DOHH2 (cell line): ENCODE results near the gene TMEM52B.

Source experiments
- EZH2phosphoT487 ChIP-seq: fragments of 200-600 bp; sonication (generic); IDR thresholded peaks from 2 replicates; pipeline ENCODE4 v1.6.1; 2017; ENCODE audit warnings: borderline replicate concordance, mild to moderate bottlenecking, antibody characterized with exemption, low read length, moderate library complexity, mixed read lengths
- TF ChIP-seq, protein P1 (sequence below): fragments of 200-600 bp; sonication (generic); IDR thresholded peaks from one replicate; pipeline ENCODE4 v1.5.1; 2014; ENCODE audit warnings: antibody characterized with exemption, mild to moderate bottlenecking, low read depth, low read length; ENCODE audit not compliant: poor library complexity, severe bottlenecking

DNA sequence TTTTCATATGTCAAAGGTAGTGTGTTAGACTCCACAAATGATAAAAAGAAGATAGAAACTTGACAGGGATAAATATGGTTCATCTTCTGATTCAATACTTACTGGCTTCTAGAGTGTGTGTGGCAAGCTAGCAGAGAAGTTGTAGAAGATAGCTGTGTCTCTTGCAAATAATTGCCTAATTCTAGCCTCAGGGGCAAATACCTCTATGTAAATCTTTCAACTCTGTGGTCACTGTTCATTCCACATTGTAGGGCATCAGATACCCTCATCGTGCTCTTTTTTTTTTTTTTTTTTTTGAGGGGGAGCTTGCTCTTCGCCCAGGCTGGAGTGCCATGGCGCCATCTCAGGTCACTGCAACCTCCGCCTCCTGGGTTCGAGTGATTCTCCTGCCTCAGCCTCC lies 8.6 kb upstream of the TMEM52B start:
- TF ChIP-seq, protein P1, sequence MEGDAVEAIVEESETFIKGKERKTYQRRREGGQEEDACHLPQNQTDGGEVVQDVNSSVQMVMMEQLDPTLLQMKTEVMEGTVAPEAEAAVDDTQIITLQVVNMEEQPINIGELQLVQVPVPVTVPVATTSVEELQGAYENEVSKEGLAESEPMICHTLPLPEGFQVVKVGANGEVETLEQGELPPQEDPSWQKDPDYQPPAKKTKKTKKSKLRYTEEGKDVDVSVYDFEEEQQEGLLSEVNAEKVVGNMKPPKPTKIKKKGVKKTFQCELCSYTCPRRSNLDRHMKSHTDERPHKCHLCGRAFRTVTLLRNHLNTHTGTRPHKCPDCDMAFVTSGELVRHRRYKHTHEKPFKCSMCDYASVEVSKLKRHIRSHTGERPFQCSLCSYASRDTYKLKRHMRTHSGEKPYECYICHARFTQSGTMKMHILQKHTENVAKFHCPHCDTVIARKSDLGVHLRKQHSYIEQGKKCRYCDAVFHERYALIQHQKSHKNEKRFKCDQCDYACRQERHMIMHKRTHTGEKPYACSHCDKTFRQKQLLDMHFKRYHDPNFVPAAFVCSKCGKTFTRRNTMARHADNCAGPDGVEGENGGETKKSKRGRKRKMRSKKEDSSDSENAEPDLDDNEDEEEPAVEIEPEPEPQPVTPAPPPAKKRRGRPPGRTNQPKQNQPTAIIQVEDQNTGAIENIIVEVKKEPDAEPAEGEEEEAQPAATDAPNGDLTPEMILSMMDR, result no peak
- no peak for TF ChIP-seq EZH2phosphoT487
